CD4-positive, CD25-positive, alpha-beta regulatory T cell (primary cell): Measurements from ENCODE around the gene POTEF. TPM values are rescaled to one million over a fixed set of nuclear protein-coding genes. Genes with fewer than 3 reads are reported as not detected.
"Not testable (repeated sequence)": the region's sequence is repeated elsewhere in the genome, so short reads cannot be mapped to it uniquely, and the experiment has no call there.

Experiments
- ATAC-seq, 2 donors: fragments of 150-1000 bp; cut with Tn5 transposase; one replicate each; pipeline ENCODE4 v1.10.0; 2021; ENCODE audit warnings: low read depth in 2 of 2, moderate number of reproducible peaks in 2 of 2, moderate library complexity in 1 of 2
- DNase-seq, 3 donors: peaks; one replicate each; pipeline versions ENCODE4 v3.0.0 to v3.0.0-alpha.2; 2012 to 2022; ENCODE audit warnings: mixed read lengths in 1 of 3
- H3K27ac ChIP-seq: one replicate; pipeline ENCODE4 v1.7.0; 2013; ENCODE audit warnings: mild to moderate bottlenecking, low read length; ENCODE audit not compliant: insufficient read depth, poor library complexity, severe bottlenecking
- H3K27me3 ChIP-seq: one replicate; pipeline ENCODE4 v1.7.0; 2013; ENCODE audit warnings: low read length; ENCODE audit not compliant: control insufficient read depth, insufficient read depth
- H3K36me3 ChIP-seq: one replicate; pipeline ENCODE4 v1.7.0; 2013; ENCODE audit warnings: mild to moderate bottlenecking, low read length, moderate library complexity; ENCODE audit not compliant: control insufficient read depth, insufficient read depth
- H3K4me1 ChIP-seq: 2 replicates; pipeline ENCODE4 v1.7.0; 2013; ENCODE audit warnings: mild to moderate bottlenecking, low read length; ENCODE audit not compliant: insufficient read depth, control insufficient read depth, poor library complexity, severe bottlenecking
- H3K4me3 ChIP-seq: one replicate; pipeline ENCODE4 v1.7.0; 2013; ENCODE audit warnings: low read depth, mild to moderate bottlenecking, low read length, moderate library complexity
- H3K9me3 ChIP-seq, 2 experiments: 1 replicate in 1 of 2; 2 replicates in 1 of 2; pipeline ENCODE4 v1.7.0; 2013; ENCODE audit warnings: low read length in 2 of 2, mild to moderate bottlenecking in 1 of 2, moderate library complexity in 1 of 2; ENCODE audit not compliant: control insufficient read depth in 2 of 2
- H3K27ac Mint-ChIP-seq, 3 donors: one replicate each; pipeline ENCODE4 v1.8.0; 2020 to 2022; ENCODE audit warnings: mild to moderate bottlenecking in 3 of 3, mixed read lengths in 3 of 3, moderate library complexity in 2 of 3
- H3K27me3 Mint-ChIP-seq: one replicate; pipeline ENCODE4 v1.8.0; 2022; ENCODE audit warnings: mild to moderate bottlenecking, mixed read lengths
- H3K36me3 Mint-ChIP-seq: one replicate; pipeline ENCODE4 v1.8.0; 2020; ENCODE audit warnings: mixed read lengths
- H3K4me1 Mint-ChIP-seq, 4 donors: one replicate each; pipeline ENCODE4 v1.8.0; 2020 to 2022; ENCODE audit warnings: mixed read lengths in 4 of 4, mild to moderate bottlenecking in 1 of 4
- H3K4me3 Mint-ChIP-seq, 4 donors: one replicate each; pipeline ENCODE4 v1.8.0; 2020 to 2022; ENCODE audit warnings: mild to moderate bottlenecking in 4 of 4, mixed read lengths in 4 of 4, moderate library complexity in 3 of 4
- H3K9me3 Mint-ChIP-seq, 7 donors: one replicate each; pipeline ENCODE4 v1.8.0; 2020 to 2022; ENCODE audit warnings: mixed read lengths in 7 of 7, mild to moderate bottlenecking in 3 of 7, moderate library complexity in 2 of 7
- polyA plus RNA-seq, 4 donors: library from polyadenylated mRNA; unstranded; fragments of 300-500 nt; fragmentation: Illumina TruSeq; gene quantifications; one replicate each; pipeline ENCODE4 v1.2.3, GENCODE V29; 2021
- total RNA-seq: library from RNA; stranded (reverse); gene quantifications from one replicate; pipeline ENCODE4 v1.2.3, GENCODE V29; 2022

Gene POTEF
- total and polyA plus RNA-seq, 5 donors from 2014 or later = not detected

DNA sequence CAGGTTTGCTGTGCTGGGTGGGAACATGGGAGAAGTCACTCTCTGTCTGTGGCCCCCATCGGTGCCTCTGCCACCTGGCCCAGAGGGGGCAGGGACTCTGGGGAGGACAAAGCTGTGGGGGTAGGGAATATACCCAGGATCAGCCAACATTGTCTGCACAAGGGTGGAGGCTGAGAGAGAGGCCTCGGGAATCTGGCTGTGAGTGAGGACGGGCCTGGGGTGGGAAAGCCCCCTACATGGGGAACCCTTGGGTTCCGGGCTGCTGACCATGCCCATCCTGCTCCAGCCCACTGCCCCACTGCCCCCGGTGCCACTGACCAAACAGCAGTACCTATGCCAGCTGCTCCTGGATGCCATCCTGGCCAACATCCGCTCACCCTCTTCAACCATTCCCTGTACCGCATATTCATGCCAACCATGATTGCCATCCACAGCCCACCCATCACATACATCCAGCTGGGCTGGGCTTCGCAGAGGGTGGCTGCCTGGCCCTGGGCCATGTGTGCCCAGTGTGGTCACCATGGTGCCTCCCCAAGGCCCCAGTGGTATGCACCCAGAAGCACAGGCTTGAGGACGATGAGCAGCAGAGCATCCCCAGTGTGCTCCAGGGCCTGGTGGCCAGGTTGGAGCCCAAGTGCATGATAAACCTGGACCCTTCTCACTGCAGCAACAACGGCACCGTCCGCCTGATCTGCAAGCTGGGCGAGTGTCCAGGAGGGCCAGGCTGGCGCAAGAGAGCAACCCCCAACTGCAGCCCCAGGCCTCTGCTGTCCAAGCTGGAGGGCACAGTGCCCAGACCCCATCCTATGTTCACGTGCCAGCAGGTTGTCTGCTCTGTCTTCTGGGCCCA, 6.9 kb upstream of the POTEF start:
- Mint-ChIP-seq H3K9me3 (no peaks in the 10 kb centered on the region), H3K4me3 (no peak overlapping the region), H3K27ac (no peak overlapping the region), H3K27me3 (peaks cover 4% of the 10 kb centered on the region), H3K4me1 (no peaks in the 10 kb centered on the region), H3K36me3 (no peaks in the 10 kb centered on the region)
- Histone ChIP-seq H3K4me3 (no peak overlapping the region), H3K27me3 (no peaks in the 10 kb centered on the region), H3K4me1 (no peaks in the 10 kb centered on the region), H3K36me3 (no peaks in the 10 kb centered on the region), H3K9me3 (no peaks in the 10 kb centered on the region), H3K27ac (no peak overlapping the region)
- DNase-seq = no peak
- ATAC-seq = no peak

DNA sequence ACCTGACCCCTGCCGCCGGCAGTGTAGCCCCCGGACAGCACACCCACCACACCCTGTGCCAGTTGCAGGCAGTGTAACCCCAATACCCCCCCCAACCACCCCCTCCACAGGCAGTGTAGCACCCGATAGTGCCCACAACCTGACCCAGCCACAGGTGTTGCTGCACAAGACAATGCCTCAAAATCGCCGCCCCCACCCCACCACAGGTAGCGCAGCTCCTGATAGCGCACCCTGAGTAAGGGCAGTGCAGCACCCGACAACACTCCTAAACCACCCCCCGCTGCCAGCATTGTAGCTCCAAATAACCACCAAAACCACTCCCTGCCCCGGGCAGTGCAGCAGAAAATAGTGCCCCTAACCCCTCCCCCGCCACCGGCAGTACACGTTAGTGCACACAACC, 558 bp downstream of the POTEF start:
- not testable (repeated sequence) for H3K9me3 Mint-ChIP-seq, H3K27ac Mint-ChIP-seq, H3K27me3 ChIP-seq, H3K36me3 Mint-ChIP-seq, H3K4me3 ChIP-seq, H3K4me1 ChIP-seq, H3K27ac ChIP-seq, H3K9me3 ChIP-seq, H3K4me3 Mint-ChIP-seq, H3K36me3 ChIP-seq, DNase-seq, H3K27me3 Mint-ChIP-seq, H3K4me1 Mint-ChIP-seq
- ATAC-seq = peak in 1 of 2 donors; percentile 14

DNA sequence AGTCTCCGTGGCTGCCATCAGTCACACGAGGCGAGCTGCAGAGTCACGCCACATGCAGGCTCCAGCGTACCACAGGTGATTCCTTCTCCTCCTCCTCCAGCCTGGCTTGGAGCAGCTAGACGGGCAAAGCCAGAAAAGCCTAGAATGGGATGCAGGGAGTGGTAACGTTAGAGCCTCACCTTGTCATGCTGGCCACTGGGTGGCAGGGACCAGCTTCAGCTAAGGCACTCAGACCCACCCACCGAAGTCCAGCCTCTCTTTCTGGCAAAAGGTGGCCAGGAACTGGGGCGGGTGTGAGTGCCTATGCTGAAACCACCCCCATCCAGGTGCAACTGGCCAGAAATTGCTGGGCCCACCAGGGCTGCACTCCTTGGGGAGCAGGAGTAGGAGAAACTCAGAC, 1.3 kb downstream of the POTEF start:
- H3K4me3 Mint-ChIP-seq = not testable (repeated sequence)

GRCh38 chr2:130120924-130121323, 8.1 kb downstream of the POTEF start:
- not testable (repeated sequence) for H3K4me1 Mint-ChIP-seq, DNase-seq, H3K4me1 ChIP-seq, H3K9me3 Mint-ChIP-seq, H3K27me3 ChIP-seq, H3K4me3 Mint-ChIP-seq, H3K4me3 ChIP-seq, ATAC-seq, H3K27ac Mint-ChIP-seq, H3K9me3 ChIP-seq, H3K27me3 Mint-ChIP-seq, H3K36me3 ChIP-seq, H3K27ac ChIP-seq, H3K36me3 Mint-ChIP-seq

More for the DNA sequence above, 1.3 kb downstream of the POTEF start:
- H3K27me3 Mint-ChIP-seq, H3K36me3 Mint-ChIP-seq, H3K9me3 Mint-ChIP-seq, H3K27me3 ChIP-seq, H3K4me1 ChIP-seq, H3K27ac Mint-ChIP-seq, H3K36me3 ChIP-seq, DNase-seq, H3K27ac ChIP-seq, ATAC-seq, H3K4me1 Mint-ChIP-seq, H3K9me3 ChIP-seq, H3K4me3 ChIP-seq: not testable (repeated sequence)

GRCh38 chr2:130102597-130103363, 26.2 kb downstream of the POTEF start:
- not testable (repeated sequence) for H3K27ac ChIP-seq, H3K9me3 Mint-ChIP-seq, H3K4me3 ChIP-seq, DNase-seq, H3K27me3 Mint-ChIP-seq, H3K27me3 ChIP-seq, H3K9me3 ChIP-seq, H3K27ac Mint-ChIP-seq, ATAC-seq, H3K4me1 Mint-ChIP-seq, H3K36me3 Mint-ChIP-seq, H3K36me3 ChIP-seq, H3K4me1 ChIP-seq, H3K4me3 Mint-ChIP-seq

DNA sequence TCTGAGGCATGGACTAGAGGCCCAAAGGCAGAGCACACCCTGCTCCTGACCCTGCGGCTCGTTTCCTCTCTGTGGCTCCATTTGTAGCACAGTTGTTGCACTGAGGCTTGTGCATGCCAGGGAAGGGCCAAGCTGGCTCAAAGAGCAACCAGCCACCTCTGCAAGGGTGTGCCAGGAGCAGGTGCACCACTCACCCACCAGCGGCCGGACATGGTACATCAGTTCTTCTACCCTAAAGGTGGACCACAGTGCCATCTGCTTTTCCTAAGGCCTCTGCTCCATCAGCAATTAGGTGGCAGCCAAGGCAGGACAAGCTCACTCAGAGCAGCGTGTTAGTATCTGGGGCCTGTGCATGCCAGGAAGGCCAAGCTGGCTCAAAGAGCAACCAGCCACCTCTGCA, 66.4 kb downstream of the POTEF start:
- H3K27ac Mint-ChIP-seq, H3K4me1 Mint-ChIP-seq, H3K4me1 ChIP-seq, H3K36me3 Mint-ChIP-seq, H3K27me3 Mint-ChIP-seq, H3K4me3 Mint-ChIP-seq, H3K27ac ChIP-seq, H3K27me3 ChIP-seq, DNase-seq, ATAC-seq, H3K36me3 ChIP-seq, H3K4me3 ChIP-seq, H3K9me3 ChIP-seq, H3K9me3 Mint-ChIP-seq: not testable (repeated sequence)

GRCh38 chr2:130059982-130060381, 69.0 kb downstream of the POTEF start:
- not testable (repeated sequence) for H3K36me3 Mint-ChIP-seq, H3K36me3 ChIP-seq, H3K27ac Mint-ChIP-seq, H3K9me3 Mint-ChIP-seq, DNase-seq, H3K27me3 ChIP-seq, H3K27me3 Mint-ChIP-seq, H3K9me3 ChIP-seq, H3K4me3 Mint-ChIP-seq, ATAC-seq, H3K4me1 Mint-ChIP-seq, H3K27ac ChIP-seq, H3K4me1 ChIP-seq, H3K4me3 ChIP-seq

- not testable (repeated sequence) for H3K27me3 ChIP-seq, H3K4me3 Mint-ChIP-seq, H3K27me3 Mint-ChIP-seq, H3K9me3 Mint-ChIP-seq, H3K4me1 ChIP-seq, DNase-seq, ATAC-seq, H3K36me3 Mint-ChIP-seq, H3K27ac ChIP-seq, H3K36me3 ChIP-seq, H3K9me3 ChIP-seq, H3K27ac Mint-ChIP-seq, H3K4me1 Mint-ChIP-seq, H3K4me3 ChIP-seq
These were observed 72.7 kb downstream of the POTEF start for GRCh38 chr2:130056336-130056735.
